Liver (tissue), 3 donors: ENCODE measurements around the gene OSBPL5.

Experiments used
- RXRA ChIP-seq, 2 donors: IDR thresholded peaks; 2 replicates each; pipeline ENCODE4 v1.6.1; 2017 to 2018; ENCODE audit warnings: antibody characterized with exemption in 2 of 2, mild to moderate bottlenecking in 1 of 2
- TF ChIP-seq, protein P1 (sequence below): fragments of 150-350 bp; IDR thresholded peaks from 2 replicates; pipeline ENCODE4 v1.5.1; 2017; ENCODE audit warnings: improper control_type of control experiment, low read depth, low read length; ENCODE audit not compliant: missing input control
- donor health status: healthy.
- donor health status: healthy.

GRCh38 chr11:3096909-3097530, 68.1 kb downstream of the OSBPL5 start:
- TF ChIP-seq RXRA (IDR thresholded peaks at IDR 0.05) = no peak
- TF ChIP-seq, protein P1, sequence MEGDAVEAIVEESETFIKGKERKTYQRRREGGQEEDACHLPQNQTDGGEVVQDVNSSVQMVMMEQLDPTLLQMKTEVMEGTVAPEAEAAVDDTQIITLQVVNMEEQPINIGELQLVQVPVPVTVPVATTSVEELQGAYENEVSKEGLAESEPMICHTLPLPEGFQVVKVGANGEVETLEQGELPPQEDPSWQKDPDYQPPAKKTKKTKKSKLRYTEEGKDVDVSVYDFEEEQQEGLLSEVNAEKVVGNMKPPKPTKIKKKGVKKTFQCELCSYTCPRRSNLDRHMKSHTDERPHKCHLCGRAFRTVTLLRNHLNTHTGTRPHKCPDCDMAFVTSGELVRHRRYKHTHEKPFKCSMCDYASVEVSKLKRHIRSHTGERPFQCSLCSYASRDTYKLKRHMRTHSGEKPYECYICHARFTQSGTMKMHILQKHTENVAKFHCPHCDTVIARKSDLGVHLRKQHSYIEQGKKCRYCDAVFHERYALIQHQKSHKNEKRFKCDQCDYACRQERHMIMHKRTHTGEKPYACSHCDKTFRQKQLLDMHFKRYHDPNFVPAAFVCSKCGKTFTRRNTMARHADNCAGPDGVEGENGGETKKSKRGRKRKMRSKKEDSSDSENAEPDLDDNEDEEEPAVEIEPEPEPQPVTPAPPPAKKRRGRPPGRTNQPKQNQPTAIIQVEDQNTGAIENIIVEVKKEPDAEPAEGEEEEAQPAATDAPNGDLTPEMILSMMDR = no peak
